GM12891 (cell line): Measurements from ENCODE around the gene BOD1.
A peak's percentile ranks its signal among the peaks of the same experiment; 100 is the strongest.

Source experiments
- DNase-seq: peaks from one replicate; pipeline ENCODE4 v3.0.0; 2011; ENCODE audit warnings: low spot score; ENCODE audit not compliant: insufficient read length
- FAIRE-seq: peaks from 2 replicates; lab custom pipeline; 2011; peaks lifted over from hg19 to GRCh38; lab: Jason Lieb, UNC
- PAX5 ChIP-seq: IDR thresholded peaks from 2 replicates; pipeline ENCODE4 v1.6.1; 2011; ENCODE audit warnings: low read length, moderate library complexity, mild to moderate bottlenecking; ENCODE audit not compliant: insufficient read depth, severe bottlenecking
- POLR2A ChIP-seq: IDR thresholded peaks from 2 replicates; pipeline ENCODE4 v1.6.1; 2011; ENCODE audit warnings: low read depth, low read length, control low read depth
- POLR2AphosphoS5 ChIP-seq: IDR thresholded peaks from 2 replicates; pipeline ENCODE4 v1.6.1; 2011; ENCODE audit warnings: low read depth, low read length, control low read depth
- POU2F2 ChIP-seq: IDR thresholded peaks from 2 replicates; pipeline ENCODE4 v1.6.1; 2011; ENCODE audit warnings: low read depth, mild to moderate bottlenecking, control low read depth, low read length, moderate library complexity
- SPI1 ChIP-seq: IDR thresholded peaks from 2 replicates; pipeline ENCODE4 v1.6.1; 2011; ENCODE audit warnings: low read depth, low read length, control low read depth
- TAF1 ChIP-seq: IDR thresholded peaks from 2 replicates; pipeline ENCODE4 v1.6.1; 2011; ENCODE audit warnings: low read depth, low read length, control low read depth

The BOD1 gene

GRCh38 chr5:173622183-173623047 is 6.0 kb upstream of the BOD1 start:
- TF ChIP-seq TAF1, result no peak
- no peak for TF ChIP-seq PAX5
- no peak for TF ChIP-seq POU2F2
- TF ChIP-seq POLR2AphosphoS5, result no peak
- TF ChIP-seq POLR2A, result no peak
- TF ChIP-seq SPI1, result no peak
- no peak for FAIRE-seq
- DNase-seq, result no peak

- no peak for FAIRE-seq
- TF ChIP-seq PAX5 (no peak), POLR2A (no peak), SPI1 (no peak), TAF1 (no peak), POU2F2 (no peak), POLR2AphosphoS5 (no peak)
- no peak for DNase-seq
Observed at GRCh38 chr5:173620784-173621183, 4.3 kb upstream of the BOD1 start.

- no peak for TF ChIP-seq POLR2AphosphoS5
- no peak for TF ChIP-seq POLR2A
- TF ChIP-seq POU2F2, result no peak
- TF ChIP-seq SPI1, result no peak
- no peak for TF ChIP-seq PAX5
- TF ChIP-seq TAF1, result no peak
- FAIRE-seq (peak; percentile 71), DNase-seq (peak; percentile 28)
Observed at GRCh38 chr5:173618927-173619519, 2.6 kb upstream of the BOD1 start.

GRCh38 chr5:173615884-173616576 is 420 bp downstream of the BOD1 start:
- no peak for TF ChIP-seq TAF1
- no peak for TF ChIP-seq POLR2AphosphoS5
- no peak for TF ChIP-seq POLR2A
- TF ChIP-seq SPI1, result no peak
- no peak for TF ChIP-seq PAX5
- TF ChIP-seq POU2F2, result no peak
- DNase-seq (peak; percentile 49), FAIRE-seq (peak; percentile 69)

GRCh38 chr5:173614591-173614990 is 1.9 kb downstream of the BOD1 start:
- TF ChIP-seq POLR2A, result no peak
- TF ChIP-seq TAF1, result no peak
- no peak for TF ChIP-seq POLR2AphosphoS5
- TF ChIP-seq SPI1, result no peak
- no peak for TF ChIP-seq PAX5
- TF ChIP-seq POU2F2, result no peak
- FAIRE-seq, result no peak
- DNase-seq, result no peak

- no peak for TF ChIP-seq SPI1
- no peak for TF ChIP-seq POU2F2
- no peak for TF ChIP-seq PAX5
- no peak for DNase-seq
- no peak for FAIRE-seq
Observed at GRCh38 chr5:173613433-173614159, 2.9 kb downstream of the BOD1 start.

- no peak for DNase-seq
- TF ChIP-seq POU2F2 (no peak), POLR2AphosphoS5 (no peak), PAX5 (no peak), SPI1 (no peak), TAF1 (no peak), POLR2A (no peak)
- FAIRE-seq, result no peak
Observed at GRCh38 chr5:173612948-173613347, 3.5 kb downstream of the BOD1 start.

- no peak for FAIRE-seq
- TF ChIP-seq SPI1 (no peak), POLR2AphosphoS5 (no peak), POU2F2 (no peak), TAF1 (no peak), POLR2A (no peak), PAX5 (no peak)
- DNase-seq, result no peak
Observed at GRCh38 chr5:173611706-173612105, 4.7 kb downstream of the BOD1 start.

- FAIRE-seq, result no peak
- TF ChIP-seq TAF1 (no peak), POLR2A (no peak), PAX5 (no peak), POU2F2 (no peak), POLR2AphosphoS5 (no peak), SPI1 (no peak)
- DNase-seq, result no peak
Observed at GRCh38 chr5:173604141-173604540, 12.3 kb downstream of the BOD1 start.
